ENCODE data around the gene CNTN4.

CNTN4 gene

DNA sequence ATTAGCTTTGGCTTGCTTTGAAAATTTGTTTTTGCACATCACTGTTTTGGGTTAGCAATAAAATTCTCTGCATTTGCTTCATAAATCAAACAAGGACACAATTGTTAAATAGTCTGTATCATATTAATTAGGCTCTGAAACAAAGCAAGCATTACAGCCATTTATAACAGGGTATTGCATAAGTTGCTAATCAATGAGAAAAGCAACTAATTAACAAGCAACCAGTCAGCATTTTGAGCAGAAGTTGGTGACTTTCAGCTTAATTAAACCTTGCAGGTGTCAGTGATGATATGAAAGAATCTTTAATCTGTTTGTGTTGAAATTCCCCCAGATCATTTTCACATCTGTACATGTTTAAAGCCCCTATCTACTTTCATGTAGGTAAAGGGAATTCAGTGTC, 516.4 kb downstream of the CNTN4 start:
- no peak for DNase-seq

GRCh38 chr3:2623436-2623835, 524.8 kb downstream of the CNTN4 start:
- no peak for DNase-seq

DNA sequence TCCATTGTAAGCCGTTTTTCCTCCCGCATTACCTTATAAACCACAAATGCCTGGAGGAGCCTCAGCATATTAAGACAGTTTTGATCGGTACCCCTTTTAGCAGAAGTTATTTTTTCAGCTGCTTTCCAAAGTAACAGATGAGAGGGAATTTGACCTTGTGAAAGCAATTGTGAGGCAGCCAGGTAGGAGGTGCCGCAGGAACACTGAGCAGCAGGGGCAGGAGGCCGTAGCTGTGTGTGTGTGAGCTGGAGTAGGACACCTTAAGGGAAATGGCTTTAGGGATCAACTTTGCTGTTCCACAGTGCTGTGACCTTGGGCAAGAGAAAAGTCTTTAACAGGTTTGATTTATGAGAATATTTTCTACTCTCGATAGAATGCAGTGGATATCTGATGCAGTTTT, 529.5 kb downstream of the CNTN4 start:
- DNase-seq = no peak

- DNase-seq = no peak
Observed at GRCh38 chr3:2635511-2635910, 536.8 kb downstream of the CNTN4 start.

GRCh38 chr3:2643606-2644005, 544.9 kb downstream of the CNTN4 start:
- no peak for DNase-seq

DNA sequence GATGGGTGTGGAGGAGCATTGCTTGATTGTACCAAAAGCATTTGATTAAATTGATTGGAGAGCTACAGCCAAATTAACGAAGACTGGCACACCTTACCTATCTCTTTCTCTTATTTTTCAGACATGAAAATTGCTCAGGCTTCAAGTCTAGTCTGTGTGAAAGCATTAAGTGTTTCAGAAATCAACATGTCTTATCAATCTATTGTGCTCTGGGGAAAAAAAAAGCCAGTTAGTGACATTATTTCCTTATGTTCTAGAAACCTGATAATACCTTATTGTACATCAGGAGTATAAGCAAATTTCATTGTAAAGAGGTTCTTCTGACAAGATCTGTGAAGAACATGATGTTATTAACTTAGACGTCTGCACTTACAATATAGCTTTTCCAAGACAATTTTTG, 546.3 kb downstream of the CNTN4 start:
- DNase-seq = no peak

- DNase-seq = no peak
Observed at GRCh38 chr3:2650746-2651145, 552.1 kb downstream of the CNTN4 start.

DNA sequence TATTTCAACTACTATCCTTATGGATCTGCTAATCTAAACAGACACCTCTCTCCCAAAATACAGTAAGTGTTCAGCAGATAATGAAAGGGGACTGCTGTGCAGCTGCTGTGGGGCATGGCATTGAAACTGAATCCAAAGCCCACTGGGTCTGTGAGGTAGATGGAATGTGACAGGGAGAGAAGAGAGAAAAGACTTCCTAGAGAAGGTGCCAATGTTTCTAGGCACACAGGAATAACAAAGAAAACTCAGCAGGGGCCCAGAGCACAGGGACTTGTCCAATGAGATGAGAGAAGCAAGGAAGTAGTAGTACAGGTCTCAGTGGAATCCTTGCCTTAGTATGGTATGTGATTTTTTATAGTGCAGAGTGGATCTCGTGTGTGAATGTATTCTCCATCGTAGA, 553.7 kb downstream of the CNTN4 start:
- no peak for DNase-seq

- DNase-seq = no peak
Observed at GRCh38 chr3:2653706-2654105, 555.0 kb downstream of the CNTN4 start.

GRCh38 chr3:2655229-2655701, 556.6 kb downstream of the CNTN4 start:
- DNase-seq = no peak

DNA sequence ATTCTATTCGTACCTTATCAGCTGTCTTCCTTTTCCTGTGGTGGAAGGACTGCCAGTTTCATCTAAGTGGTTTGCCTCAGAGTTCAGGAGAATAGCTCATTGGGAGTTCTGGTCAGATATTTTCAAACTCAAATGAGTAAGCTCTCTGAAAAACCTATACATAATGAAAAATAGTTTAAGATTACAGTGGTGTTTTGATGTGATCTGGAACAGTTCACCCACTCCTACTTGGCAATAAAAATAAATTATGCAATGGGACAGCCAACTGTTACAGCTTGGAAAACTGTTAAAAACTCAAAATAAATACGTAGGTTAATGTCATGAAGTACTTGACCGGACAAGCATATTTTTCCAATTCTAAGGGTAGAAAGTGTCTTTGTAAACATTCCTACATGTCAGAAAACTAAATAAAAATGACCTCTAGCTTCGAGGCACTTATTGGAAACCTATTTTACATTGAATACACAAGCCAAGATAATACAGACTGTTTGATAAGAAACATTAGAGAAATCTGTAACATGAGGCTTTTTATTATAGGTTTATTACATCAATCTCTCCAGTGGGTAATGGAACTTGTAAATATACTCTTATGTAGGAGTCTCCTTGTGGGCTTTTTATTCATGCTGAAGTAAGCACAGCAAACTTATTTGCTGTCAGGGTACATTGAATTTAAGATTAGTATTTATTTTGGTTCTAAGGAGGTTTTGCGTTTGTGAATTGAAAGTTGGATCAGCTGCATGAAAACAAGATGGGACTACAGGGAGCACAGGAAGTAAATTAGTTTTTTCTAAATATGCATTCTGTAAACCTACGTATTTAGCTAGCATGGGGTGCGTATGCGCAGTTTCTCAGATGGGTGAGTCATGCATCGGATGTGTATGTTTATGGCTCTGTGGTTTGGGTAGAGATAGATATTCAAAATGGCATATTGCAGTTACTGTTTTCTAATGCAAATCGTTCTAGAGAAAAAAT, 558.4 kb downstream of the CNTN4 start:
- no peak for DNase-seq

GRCh38 chr3:2657971-2658370, 559.3 kb downstream of the CNTN4 start:
- DNase-seq = no peak

DNA sequence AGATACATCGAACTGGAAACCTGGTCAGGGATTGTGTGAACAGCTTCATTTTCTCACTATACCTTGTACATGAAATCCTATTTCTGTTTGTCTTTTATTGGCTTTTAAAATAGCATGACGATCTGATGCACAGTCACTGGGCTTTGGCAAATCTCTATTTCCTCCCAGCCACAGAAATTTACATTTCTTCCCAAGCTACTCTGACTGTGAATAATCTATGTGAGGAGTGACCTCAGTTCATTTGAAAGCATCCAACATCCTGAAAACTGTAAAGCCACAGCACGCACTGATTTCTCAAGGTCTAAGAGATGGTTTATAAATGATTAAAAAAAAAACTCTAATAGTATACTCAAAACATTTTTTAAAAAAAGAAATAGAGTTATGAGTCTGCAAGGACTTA, 561.2 kb downstream of the CNTN4 start:
- no peak for DNase-seq

- no peak for DNase-seq
Observed at GRCh38 chr3:2661078-2661477, 562.4 kb downstream of the CNTN4 start.

GRCh38 chr3:2677501-2677900, 578.8 kb downstream of the CNTN4 start:
- DNase-seq = no peak

- no peak for DNase-seq
Observed at GRCh38 chr3:2680236-2680635, 581.6 kb downstream of the CNTN4 start.

- DNase-seq = no peak
Observed at GRCh38 chr3:2684046-2684445, 585.4 kb downstream of the CNTN4 start.

GRCh38 chr3:2686816-2687502, 588.3 kb downstream of the CNTN4 start:
- DNase-seq = no peak

DNA sequence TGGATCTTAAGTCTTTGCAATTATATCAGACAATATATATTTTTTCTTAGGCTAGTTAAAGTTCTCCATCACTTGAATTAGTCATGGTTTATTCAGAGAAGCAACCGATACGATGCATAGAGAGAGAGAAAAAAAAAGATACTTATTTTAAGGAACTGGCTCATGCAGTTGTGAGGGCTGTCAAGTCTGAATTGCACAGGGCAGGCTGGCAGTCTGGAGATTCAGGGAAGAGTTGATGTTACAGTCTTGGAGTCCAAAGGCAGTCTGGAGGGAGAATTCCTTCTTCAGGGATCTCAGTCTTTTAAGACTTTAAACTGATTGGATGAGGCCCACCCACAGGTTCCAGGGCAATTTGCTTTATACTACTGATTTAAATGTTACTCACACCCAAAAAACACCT, 598.9 kb downstream of the CNTN4 start:
- DNase-seq = no peak

- DNase-seq = no peak
Observed at GRCh38 chr3:2701471-2701870, 602.8 kb downstream of the CNTN4 start.

- DNase-seq = no peak
Observed at GRCh38 chr3:2706144-2706835, 607.6 kb downstream of the CNTN4 start.

DNA sequence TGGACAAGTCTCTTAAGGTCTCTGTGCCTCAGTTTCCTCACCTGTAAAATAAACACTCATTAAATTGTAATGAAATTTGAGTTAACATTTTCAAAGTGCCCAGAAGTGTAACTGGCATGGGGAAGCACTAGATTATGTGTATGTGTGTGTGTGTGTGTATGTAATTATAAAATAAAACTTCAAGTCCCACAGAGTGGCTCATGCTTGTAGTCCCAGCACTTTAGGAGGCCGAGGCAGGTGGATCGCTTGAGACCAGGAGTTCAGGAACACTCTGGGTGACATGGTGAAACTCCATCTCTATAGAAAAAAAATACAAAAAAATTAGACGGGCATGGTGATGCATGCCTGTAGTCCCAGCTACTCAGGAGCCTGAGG, 608.2 kb downstream of the CNTN4 start:
- no peak for DNase-seq

DNA sequence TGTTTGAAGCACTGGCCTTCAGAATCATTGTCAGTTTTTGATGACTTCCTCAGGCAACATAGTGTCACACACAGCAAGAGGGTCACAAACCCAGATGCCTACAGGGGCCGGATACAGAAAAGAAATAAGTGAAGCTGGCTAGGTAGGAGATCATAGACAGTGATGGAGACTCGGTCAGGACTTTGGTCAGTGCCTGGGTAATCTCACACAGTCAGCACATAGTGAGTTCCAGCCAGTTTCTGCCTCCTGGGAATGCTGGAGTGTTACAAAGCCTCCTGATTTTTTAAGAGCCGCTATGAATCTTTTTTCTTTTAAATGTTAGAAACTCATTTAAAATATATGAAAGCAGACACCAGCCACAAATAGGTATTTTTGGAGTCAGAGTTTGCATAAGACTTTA, 612.4 kb downstream of the CNTN4 start:
- no peak for DNase-seq

GRCh38 chr3:2713923-2714322, 615.3 kb downstream of the CNTN4 start:
- DNase-seq = no peak
